ENCODE measurements around the gene RPUSD3. TPM values are rescaled to one million over a fixed set of nuclear protein-coding genes. Genes with fewer than 3 reads are reported as not detected.
"Not testable (repeated sequence)": the region's sequence is repeated elsewhere in the genome, so short reads cannot be mapped to it uniquely, and the experiment has no call there.

RPUSD3 gene
- total RNA-seq, 1 experiment from 2014 or later: 53.2 TPM

- TF ChIP-seq CTCF (conservative IDR thresholded peaks at IDR 0.05): no peak
- TF ChIP-seq EZH2 (IDR thresholded peaks at IDR 0.05; ENCODE audit: low read depth): no peak
- Histone ChIP-seq H3K27ac (no peak overlapping the region), H3K9me3 (ENCODE audit: insufficient read depth, low read depth) (no peaks in the 10 kb centered on the region), H3K27me3 (ENCODE audit: insufficient read depth, low read depth) (no peaks in the 10 kb centered on the region), H4K20me1 (ENCODE audit: insufficient read depth) (no peaks in the 10 kb centered on the region), H3K4me1 (replicated peaks; ENCODE audit: insufficient read depth) (peaks cover 47% of the 10 kb centered on the region), H3K4me2 (no peak overlapping the region), H3K4me3 (no peak overlapping the region), H3K36me3 (ENCODE audit: low read depth) (no peaks in the 10 kb centered on the region), H2AFZ (no peak overlapping the region), H3F3A (ENCODE audit: insufficient read depth, low read depth) (peaks cover 17% of the 10 kb centered on the region), H3K79me2 (ENCODE audit: low read depth) (no peaks in the 10 kb centered on the region), H3K9me2 (ENCODE audit: insufficient read depth) (no peaks in the 10 kb centered on the region)
- intact Hi-C loops (cut with micrococcal nuclease; ENCODE audit: unreplicated experiment): no loop called here
- no TSS peak for BruUV-seq (replicated peaks)
- POLR2A ChIA-PET (ENCODE audit: unreplicated experiment): no interaction called here
- DNase-seq: no peak
- CTCF ChIA-PET: interaction anchor here (0.5 kb wide), 1 partner anchor 16 kb away, joined by 10 read pairs; no protein-coding TSS in a partner anchor
These were observed 22.8 kb upstream of the RPUSD3 start for GRCh38 chr3:9866639-9867038.

- DNase-seq; BruUV-seq (replicated peaks); H4K20me1 ChIP-seq (ENCODE audit: insufficient read depth); H3K79me2 ChIP-seq (ENCODE audit: low read depth); H3K9me2 ChIP-seq (ENCODE audit: insufficient read depth); H3K9me3 ChIP-seq (ENCODE audit: insufficient read depth, low read depth); H3K36me3 ChIP-seq (ENCODE audit: low read depth); H2AFZ ChIP-seq; CTCF ChIA-PET; intact Hi-C loops (cut with micrococcal nuclease; ENCODE audit: unreplicated experiment); POLR2A ChIA-PET (ENCODE audit: unreplicated experiment); H3K27me3 ChIP-seq (ENCODE audit: insufficient read depth, low read depth); H3F3A ChIP-seq (ENCODE audit: insufficient read depth, low read depth): not testable (repeated sequence)
- H3K4me3 ChIP-seq: peak overlapping the region; percentile 39; the same call in 1 of the 2 replicates
- H3K27ac ChIP-seq: peak overlapping the region; percentile 64
- H3K4me2 ChIP-seq: peak overlapping the region; percentile 74
- H3K4me1 ChIP-seq (replicated peaks; ENCODE audit: insufficient read depth): peaks cover 43% of the 10 kb centered on the region
These were observed 21.4 kb upstream of the RPUSD3 start for GRCh38 chr3:9865125-9865637.

- no peaks in the 10 kb centered on the region for H3K27me3 ChIP-seq (ENCODE audit: insufficient read depth, low read depth)
- peaks cover 7% of the 10 kb centered on the region for H3F3A ChIP-seq (ENCODE audit: insufficient read depth, low read depth)
- no peaks in the 10 kb centered on the region for H3K9me2 ChIP-seq (ENCODE audit: insufficient read depth)
- peak overlapping the region; percentile 56; the same call in 1 of the 2 replicates for H2AFZ ChIP-seq
- BruUV-seq (replicated peaks): no TSS peak
- H4K20me1 ChIP-seq (ENCODE audit: insufficient read depth): no peaks in the 10 kb centered on the region
- peaks cover 43% of the 10 kb centered on the region for H3K4me1 ChIP-seq (replicated peaks; ENCODE audit: insufficient read depth)
- ChIA-PET CTCF (interaction anchor here (0.7 kb wide), 1 partner anchor 68 kb away, joined by 6 read pairs; no protein-coding TSS in a partner anchor), POLR2A (ENCODE audit: unreplicated experiment) (interaction anchor here (0.6 kb wide), 1 partner anchor 47 kb away, joined by 3 read pairs; no protein-coding TSS in a partner anchor)
- no peaks in the 10 kb centered on the region for H3K9me3 ChIP-seq (ENCODE audit: insufficient read depth, low read depth)
- no peaks in the 10 kb centered on the region for H3K36me3 ChIP-seq (ENCODE audit: low read depth)
- intact Hi-C loops (cut with micrococcal nuclease; ENCODE audit: unreplicated experiment): no loop called here
- peak overlapping the region; percentile 64 for H3K27ac ChIP-seq
- H3K79me2 ChIP-seq (ENCODE audit: low read depth): no peaks in the 10 kb centered on the region
- DNase-seq: peak; percentile 50 to 80
- H3K4me2 ChIP-seq: peak overlapping the region; percentile 74
- TF ChIP-seq EZH2 (IDR thresholded peaks at IDR 0.05; ENCODE audit: low read depth) (no peak), CTCF (conservative IDR thresholded peaks at IDR 0.05) (no peak)
- H3K4me3 ChIP-seq: peak overlapping the region; percentile 39; the same call in 1 of the 2 replicates
These were observed 20.6 kb upstream of the RPUSD3 start for GRCh38 chr3:9864200-9864927.
